ENCODE measurements around the gene TDRD9.
A peak's percentile ranks its signal among the peaks of the same experiment; 100 is the strongest.

DNA sequence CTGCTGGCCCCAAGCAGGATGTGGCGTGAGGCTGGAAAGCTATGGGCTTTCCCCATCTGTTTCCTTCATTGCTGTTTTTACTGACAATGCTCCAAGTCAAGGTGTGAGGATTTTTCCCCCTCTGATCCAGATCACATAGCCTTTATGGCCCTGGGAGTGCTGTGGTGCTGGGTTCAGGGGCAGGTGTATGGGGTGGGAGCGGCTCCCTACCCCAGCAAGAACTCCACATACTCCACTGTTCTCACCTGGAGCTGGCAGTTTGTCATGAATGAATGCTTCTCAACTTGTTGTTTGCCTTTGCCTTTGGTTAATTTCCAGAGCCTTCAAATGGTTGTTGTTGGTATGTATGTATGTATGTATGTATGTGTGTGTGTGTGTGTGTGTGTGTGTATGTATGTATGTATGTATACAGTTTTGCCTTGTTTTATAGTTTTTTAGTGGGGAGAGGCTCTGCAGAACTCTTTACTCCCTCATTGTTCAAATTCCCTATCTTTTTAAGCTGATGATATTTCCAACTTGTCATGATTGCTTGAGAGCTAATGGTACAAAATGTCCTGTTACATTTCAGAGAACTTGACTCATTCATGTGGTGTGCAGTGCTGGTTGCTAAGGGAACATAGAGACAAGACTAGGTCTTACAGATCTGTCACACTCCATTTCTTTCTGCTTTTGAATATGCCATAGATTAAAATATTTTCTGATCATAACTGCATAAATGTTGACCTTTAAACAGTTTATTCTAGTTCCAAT, 120.7 kb downstream of the TDRD9 start:
- TF ChIP-seq, protein P1, sequence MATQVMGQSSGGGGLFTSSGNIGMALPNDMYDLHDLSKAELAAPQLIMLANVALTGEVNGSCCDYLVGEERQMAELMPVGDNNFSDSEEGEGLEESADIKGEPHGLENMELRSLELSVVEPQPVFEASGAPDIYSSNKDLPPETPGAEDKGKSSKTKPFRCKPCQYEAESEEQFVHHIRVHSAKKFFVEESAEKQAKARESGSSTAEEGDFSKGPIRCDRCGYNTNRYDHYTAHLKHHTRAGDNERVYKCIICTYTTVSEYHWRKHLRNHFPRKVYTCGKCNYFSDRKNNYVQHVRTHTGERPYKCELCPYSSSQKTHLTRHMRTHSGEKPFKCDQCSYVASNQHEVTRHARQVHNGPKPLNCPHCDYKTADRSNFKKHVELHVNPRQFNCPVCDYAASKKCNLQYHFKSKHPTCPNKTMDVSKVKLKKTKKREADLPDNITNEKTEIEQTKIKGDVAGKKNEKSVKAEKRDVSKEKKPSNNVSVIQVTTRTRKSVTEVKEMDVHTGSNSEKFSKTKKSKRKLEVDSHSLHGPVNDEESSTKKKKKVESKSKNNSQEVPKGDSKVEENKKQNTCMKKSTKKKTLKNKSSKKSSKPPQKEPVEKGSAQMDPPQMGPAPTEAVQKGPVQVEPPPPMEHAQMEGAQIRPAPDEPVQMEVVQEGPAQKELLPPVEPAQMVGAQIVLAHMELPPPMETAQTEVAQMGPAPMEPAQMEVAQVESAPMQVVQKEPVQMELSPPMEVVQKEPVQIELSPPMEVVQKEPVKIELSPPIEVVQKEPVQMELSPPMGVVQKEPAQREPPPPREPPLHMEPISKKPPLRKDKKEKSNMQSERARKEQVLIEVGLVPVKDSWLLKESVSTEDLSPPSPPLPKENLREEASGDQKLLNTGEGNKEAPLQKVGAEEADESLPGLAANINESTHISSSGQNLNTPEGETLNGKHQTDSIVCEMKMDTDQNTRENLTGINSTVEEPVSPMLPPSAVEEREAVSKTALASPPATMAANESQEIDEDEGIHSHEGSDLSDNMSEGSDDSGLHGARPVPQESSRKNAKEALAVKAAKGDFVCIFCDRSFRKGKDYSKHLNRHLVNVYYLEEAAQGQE (IDR thresholded peaks at IDR 0.05; ENCODE audit: borderline replicate concordance) = no peak
- TF ChIP-seq, protein P2, sequence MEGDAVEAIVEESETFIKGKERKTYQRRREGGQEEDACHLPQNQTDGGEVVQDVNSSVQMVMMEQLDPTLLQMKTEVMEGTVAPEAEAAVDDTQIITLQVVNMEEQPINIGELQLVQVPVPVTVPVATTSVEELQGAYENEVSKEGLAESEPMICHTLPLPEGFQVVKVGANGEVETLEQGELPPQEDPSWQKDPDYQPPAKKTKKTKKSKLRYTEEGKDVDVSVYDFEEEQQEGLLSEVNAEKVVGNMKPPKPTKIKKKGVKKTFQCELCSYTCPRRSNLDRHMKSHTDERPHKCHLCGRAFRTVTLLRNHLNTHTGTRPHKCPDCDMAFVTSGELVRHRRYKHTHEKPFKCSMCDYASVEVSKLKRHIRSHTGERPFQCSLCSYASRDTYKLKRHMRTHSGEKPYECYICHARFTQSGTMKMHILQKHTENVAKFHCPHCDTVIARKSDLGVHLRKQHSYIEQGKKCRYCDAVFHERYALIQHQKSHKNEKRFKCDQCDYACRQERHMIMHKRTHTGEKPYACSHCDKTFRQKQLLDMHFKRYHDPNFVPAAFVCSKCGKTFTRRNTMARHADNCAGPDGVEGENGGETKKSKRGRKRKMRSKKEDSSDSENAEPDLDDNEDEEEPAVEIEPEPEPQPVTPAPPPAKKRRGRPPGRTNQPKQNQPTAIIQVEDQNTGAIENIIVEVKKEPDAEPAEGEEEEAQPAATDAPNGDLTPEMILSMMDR (IDR thresholded peaks at IDR 0.05; ENCODE audit: poor library complexity, severe bottlenecking) = no peak
- no peak for TF ChIP-seq TAF1 (IDR thresholded peaks at IDR 0.05; ENCODE audit: low read depth)
- TF ChIP-seq EP300 (conservative IDR thresholded peaks at IDR 0.05; ENCODE audit: poor library complexity, severe bottlenecking) = peak; percentile 80
- peak; percentile 57 for TF ChIP-seq POLR2AphosphoS5 (IDR thresholded peaks at IDR 0.05)
- TF ChIP-seq MXI1 (conservative IDR thresholded peaks at IDR 0.05; ENCODE audit: poor library complexity, severe bottlenecking) = peak; percentile 53

Measured in neural cell (in vitro differentiated cells).